Measurements from ENCODE around the gene ENPP5.

Gene ENPP5, protein sequence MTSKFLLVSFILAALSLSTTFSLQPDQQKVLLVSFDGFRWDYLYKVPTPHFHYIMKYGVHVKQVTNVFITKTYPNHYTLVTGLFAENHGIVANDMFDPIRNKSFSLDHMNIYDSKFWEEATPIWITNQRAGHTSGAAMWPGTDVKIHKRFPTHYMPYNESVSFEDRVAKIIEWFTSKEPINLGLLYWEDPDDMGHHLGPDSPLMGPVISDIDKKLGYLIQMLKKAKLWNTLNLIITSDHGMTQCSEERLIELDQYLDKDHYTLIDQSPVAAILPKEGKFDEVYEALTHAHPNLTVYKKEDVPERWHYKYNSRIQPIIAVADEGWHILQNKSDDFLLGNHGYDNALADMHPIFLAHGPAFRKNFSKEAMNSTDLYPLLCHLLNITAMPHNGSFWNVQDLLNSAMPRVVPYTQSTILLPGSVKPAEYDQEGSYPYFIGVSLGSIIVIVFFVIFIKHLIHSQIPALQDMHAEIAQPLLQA

DNA sequence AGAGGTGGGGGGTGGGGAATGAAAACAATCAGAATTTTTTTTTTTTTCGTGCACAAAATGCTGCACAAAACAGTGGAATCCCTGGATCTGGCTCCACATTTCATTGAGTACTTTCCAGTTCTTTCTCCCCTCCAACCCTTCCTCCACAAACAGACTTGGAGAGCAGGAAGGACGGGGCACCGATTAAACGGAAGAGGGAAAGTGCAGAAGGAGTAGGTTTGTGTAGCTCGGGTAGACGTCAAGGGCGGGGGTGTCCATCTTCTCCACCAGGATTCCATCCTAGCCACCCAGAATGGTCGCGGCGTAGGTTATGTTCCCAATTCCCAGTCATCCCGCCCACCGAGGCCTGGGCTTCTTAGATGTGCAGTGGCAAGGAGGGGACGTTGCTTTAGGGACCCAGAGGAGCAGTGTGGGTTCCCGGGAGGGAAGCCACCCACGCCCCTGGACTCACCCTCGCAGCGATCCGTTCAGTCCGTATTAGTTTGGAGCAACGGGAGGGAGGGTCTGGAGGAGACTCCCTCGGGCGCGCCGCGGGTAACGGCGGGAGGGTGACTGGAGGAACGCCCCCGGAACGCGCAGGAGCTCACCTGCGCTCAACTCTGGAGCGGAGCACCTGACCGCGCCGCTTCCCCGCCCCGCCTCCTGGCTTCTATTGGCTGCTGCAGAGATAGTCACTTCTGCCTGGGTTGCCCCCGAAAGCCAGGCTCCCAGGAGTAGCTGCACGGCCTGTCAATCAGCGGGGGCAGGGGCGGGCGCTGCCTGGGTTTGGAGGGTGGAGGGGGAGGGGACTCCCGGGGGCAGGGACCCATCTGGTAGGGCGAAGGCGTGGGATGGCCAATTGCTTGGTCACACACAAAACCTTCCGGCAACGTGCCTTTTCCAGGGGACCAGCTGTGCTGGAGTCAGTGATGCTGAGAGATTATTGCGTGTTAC, at the start of gene ENPP5:
TSS of gene ENPP5 (minus strand) at position 624 of the 933 bp plus-strand sequence. CDS start 2,718 bp downstream, outside the sequence.
- no peak for DNase-seq (ENCODE audit: low read depth, low spot score)

DNA sequence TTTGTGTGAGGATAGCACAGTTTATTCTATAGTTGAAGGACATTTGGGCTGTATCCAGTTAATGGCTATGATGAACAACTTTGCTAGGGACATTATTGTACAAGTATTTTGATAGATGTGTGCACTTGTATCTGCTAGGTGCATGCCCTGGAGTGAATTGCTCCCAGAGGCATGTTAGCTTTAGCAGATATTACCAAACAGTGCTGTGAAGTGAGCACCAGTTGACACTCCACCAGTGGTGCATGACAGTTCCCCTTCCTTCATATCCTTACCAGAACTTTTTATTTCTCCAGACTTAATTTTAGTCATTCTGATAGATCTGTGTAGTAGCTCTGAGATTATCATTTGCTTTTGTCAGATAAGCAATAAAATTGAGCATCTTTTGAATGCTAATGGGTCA, 48.9 kb upstream of the ENPP5 start:
- DNase-seq (ENCODE audit: low read depth, low spot score), result no peak

DNA sequence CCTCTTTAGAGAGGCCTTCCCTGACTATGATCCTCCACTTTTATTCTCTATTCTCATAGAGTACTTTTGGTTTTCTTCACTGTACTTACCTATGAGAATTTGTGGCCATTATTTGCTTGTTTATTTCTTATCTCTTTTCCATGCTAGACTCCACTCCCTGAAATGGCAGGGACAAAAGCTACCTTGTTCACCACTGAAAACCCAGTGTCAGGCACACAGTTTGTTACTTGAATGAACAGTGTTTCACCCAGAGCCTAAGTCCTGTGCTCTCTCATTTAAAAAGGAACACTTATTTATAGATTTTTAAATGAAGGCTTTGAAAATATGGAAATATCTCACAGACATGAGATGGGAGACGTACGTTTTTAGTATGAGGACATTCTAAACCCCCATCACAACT, 47.7 kb upstream of the ENPP5 start:
- DNase-seq (ENCODE audit: low read depth, low spot score), result no peak

DNA sequence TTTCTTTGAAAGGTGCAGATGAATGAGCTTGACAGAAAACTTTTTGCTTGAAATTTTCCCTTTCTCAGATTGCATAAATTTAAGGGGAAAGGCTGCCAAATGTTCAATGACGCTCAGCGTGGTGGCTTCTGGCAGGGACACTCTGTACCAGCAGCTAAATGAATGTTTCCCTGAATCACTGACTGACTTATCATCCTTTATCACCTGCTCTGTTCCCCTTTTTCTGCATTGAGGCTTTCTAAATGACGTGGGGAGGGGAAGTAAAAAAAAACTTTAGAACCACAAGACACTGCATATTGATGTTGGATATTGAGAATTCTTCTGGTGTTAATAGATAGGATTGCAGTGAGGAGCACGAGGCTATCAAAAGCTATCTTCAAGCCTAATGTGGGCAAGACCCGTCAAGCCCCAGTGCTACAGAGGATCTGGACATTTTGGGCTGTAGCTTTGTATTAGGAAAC, 46.9 kb upstream of the ENPP5 start:
- DNase-seq (ENCODE audit: low read depth, low spot score), result no peak

DNA sequence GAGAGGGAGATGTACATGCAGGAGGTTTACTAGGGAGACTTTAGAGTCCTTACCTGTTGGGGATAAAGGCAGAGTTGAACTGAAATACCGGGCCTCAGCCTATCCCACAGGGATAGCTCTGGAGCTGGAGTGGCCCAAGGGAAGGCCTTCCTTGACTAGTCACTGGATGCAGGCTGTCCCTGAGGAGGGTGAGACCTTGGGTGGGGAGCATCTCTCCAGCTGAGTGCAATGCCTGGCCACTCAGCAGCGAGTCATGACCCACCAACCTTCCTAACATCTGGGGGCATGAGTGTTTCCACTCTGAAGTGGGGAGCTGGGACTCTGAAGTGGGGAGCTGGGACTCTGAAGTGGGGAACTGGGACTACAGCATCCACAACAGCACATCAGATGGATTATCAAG, 46.1 kb upstream of the ENPP5 start:
- DNase-seq (ENCODE audit: low read depth, low spot score), result no peak

DNA sequence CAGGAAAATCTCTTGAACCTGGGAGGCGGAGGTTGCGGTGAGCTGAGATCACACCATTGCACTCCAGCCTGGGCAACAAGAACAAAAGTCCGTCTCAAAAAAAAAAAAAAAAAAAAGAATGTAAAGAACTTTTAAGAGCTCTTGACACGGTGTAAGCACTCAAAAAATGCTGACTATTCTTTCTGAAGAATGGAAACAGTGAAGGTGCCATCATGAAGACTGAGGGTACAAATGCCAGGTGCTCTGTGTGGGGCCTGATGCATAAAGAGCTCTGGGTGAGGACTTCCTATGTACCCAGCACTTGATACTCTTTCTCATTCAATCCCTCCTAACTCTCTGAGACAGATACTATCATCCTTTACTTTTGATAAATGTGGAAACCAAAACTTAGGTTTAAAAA, 45.0 kb upstream of the ENPP5 start:
- no peak for DNase-seq (ENCODE audit: low read depth, low spot score)

DNA sequence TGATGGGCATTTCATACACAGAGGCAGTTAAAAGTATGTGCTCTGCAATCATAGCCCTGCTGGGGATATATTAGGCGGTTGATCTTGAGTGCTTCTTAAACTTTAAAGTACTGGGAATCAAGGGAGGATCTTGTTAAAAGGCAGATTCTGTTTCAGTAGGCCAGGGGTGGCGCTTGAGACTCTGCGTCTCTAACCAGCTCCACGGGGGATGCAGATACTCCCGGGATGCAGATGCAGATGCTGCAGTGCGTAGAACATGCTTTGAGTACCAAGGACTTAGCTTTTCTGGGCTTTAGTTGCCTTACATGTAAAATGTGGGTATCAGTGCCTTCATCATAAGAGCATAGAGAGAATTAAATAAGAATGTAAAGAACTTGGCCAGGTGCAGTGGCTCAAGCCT, 44.4 kb upstream of the ENPP5 start:
- DNase-seq (ENCODE audit: low read depth, low spot score), result no peak

DNA sequence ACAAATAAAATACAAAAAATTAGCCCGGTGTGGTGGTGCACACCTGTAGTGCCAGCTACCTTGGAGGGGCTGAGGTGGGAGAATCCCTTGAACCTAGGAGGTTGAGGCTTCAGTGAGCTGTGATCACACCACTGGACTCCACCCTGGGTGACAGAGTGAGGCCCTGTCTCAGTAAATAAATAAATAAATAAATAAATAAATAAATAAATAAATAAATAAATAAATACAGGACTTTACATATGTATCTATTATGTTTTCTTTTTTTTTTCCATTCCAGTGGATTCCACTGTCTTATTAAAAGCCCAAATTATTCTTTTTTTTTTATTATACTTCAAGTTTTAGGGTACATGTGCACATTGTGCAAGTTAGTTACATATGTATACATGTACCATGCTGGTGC, 41.1 kb upstream of the ENPP5 start:
- DNase-seq (ENCODE audit: low read depth, low spot score), result no peak

DNA sequence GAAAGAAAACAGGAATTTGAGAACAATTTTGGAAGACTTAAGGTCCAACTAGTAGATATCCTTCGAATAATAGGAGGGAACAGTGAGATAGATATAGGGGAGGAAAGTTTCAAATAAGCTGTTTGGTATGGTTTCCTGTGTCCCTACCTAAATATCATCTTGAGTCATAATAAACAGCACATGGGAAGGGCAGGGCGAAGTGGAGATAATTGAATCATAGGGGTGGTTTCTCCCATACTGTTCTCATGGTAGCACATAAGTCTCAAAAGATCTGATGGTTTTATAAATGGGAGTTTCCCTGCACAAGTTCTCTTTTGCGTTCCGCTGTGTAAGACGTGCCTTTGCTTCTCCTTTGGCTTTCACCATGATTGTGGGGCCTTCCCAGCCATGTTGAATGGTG, 39.5 kb upstream of the ENPP5 start:
- no peak for DNase-seq (ENCODE audit: low read depth, low spot score)

DNA sequence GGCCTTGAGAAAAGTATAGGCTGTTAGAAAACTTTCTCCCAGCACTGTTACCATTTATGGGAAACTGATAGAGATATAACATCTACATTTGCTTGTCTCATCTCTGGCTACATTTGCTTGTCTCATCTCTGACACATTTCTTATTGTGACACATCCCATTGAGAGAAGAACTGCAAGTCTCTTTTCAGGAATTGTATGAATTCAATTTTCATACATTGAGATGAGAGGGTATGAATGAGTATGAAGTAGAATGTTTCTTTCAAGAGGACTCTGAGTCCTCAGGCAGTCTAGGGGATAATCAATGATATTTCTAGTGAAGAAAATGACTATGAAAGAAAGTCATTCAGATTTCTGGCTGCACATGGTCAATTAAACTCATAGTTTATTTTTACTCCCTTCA, 37.5 kb upstream of the ENPP5 start:
- no peak for DNase-seq (ENCODE audit: low read depth, low spot score)

DNA sequence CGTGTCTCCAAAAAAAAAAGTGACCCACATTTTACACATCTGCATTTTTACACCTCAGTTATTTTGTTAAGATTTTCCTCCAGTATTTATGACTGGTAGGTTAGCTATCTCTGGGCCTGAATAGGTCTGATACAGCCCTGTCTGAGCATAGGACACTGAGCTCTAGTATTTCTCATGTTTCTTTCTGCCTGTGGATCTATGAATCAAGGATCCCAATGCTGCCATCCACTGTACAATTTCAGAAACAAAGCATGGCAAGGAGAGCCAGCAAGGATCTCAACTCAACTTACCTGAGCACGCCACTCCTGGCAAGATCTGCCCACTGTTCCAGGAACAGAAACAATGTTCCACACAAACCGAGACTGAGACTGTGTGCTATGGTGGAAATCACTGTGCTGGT, 36.4 kb upstream of the ENPP5 start:
- no peak for DNase-seq (ENCODE audit: low read depth, low spot score)

DNA sequence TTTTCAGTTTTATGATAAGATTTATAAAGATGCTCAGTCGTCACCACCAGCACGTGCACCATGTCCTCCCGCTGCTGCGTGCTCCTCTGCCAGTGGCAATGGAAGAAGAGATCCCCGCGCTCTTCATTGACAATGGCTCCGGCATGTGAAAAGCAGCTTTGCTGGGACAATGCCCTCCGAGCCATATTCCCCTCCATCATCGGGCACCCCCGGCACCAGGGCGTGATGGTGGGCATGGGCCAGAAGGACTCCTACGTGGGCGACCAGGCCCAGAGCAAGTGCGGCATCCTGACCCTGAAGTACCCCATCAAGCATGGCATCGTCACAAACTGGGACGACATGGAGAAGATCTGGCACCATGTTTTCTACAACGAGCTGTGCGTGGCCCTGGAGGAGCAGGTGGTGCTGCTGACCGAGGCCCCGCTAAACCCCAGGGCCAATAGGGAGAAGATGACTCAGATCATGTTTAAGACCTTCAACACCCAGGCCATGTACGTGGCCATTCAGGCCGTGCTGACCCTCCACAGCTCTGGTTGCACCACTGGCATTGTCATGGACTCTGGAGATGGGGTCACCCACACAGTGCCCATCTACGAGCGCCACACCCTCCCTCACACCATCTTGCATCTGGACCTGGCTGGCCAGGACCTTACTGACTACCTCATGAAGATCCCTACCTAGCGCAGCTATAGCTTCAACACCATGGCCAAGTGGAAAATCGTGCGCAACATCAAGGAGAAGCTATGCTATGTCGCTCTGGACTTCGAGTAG, 34.3 kb upstream of the ENPP5 start:
- DNase-seq (ENCODE audit: low read depth, low spot score), result no peak

DNA sequence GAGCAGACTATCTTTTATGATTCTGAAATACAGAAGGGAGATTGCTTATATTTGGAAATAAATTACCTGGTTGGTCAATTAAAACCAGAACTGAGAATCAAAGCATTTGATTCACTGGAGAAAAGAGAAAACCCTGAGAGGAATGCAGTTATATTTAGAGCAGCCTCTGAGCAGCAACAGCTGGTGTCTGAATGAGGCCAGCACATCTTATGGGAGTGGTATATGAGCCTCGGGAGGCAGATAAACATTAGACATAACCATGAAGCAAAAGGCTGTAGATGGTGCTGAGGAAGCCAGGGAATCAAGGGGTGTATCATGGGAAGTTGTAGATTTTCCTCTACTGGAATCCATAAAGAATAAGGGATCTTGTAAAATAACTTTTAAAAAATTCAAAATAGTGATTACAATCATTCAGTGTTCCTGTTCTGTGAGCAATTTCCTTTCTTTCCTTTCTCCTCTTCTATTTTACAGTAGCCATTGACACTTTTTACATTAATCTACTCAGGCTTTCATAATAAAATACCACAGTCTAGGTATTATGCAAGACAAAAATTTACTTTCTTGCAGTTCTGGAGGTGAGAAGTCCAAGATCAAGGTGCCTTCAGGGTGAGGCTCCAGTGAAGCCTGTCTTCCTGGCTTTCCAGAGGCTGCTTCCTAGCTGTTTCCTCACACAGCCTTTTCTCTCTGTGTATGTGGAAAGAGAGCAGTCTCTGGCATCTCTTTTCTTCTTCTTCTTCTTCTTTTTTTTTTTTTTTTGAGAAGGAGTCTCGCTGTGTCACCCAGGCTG, 32.8 kb upstream of the ENPP5 start:
- DNase-seq (ENCODE audit: low read depth, low spot score), result no peak

DNA sequence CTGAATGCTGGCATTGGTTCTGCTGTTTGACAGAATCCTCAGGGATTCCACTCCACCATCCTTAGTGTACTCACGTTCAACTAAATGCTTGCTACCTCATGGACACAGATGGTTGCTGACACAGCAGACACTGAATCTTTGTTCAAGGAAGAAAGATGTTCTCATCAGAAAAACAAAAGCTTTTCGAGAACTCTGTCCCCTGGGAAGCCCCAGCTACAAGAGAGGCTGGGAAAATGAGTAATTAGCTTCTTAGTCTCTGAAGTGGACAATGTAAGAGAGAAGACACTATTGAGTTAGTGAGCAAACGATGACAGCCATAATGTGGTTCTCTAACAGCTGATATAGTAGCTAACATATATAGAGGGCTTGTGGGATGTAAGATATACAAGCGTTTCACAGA, 30.9 kb upstream of the ENPP5 start:
- no peak for DNase-seq (ENCODE audit: low read depth, low spot score)

DNA sequence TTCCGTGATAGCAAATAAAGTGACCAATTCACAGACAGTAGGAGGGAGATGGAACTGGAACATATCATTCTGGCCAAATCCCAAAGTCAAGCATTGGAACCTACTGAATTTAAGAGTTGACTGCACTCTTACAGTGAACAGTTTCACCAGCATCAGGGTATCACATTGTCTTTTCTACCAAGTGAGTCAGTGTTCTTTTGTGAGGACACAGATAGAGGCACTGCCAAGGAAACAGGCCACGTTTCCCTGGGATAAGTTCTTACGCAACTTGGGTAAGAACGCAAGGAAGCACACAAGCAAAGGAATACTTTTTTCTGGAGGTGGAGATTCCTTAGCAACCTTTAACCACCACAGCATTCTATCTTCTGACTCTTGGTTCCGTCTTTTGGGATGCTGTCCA, 28.6 kb upstream of the ENPP5 start:
- no peak for DNase-seq (ENCODE audit: low read depth, low spot score)

DNA sequence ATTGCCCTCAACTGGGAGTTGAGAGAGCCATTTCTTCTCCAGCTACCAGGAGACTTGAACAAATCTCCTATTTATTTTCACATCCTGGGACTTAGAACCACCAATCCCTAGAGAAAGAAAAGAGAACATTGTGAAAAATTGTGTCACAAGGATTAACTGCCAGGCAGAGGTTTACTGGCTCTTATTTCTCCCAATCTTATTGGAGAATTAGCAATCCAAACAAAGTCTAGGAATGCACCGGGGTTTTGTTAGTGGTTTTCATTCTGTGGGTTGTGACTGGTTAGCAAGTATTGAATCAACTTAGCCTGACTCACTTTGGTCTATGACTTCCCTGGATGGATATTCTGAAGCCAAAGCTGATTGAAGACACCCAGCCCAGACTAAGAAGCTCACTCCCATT, 21.2 kb upstream of the ENPP5 start:
- no peak for DNase-seq (ENCODE audit: low read depth, low spot score)

DNA sequence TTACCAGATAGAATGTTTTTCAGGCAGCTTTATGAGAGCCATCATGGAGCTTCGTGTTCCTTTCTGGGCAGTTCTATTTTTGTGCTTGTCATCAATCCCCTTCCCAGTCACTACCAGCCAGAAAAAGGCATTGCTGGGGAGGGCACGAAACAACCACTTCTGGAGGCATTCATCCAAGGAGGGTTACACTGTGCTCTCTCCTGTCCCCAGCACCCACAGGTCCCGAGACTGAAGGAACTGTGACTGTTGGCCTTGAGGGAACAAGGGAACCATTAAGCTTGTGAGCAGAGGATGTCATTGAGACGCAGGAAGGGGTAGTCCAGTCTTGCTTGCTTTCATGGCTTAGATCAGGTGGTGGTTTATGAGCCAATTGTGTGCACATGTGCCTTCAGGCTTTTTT, 20.1 kb upstream of the ENPP5 start:
- no peak for DNase-seq (ENCODE audit: low read depth, low spot score)

DNA sequence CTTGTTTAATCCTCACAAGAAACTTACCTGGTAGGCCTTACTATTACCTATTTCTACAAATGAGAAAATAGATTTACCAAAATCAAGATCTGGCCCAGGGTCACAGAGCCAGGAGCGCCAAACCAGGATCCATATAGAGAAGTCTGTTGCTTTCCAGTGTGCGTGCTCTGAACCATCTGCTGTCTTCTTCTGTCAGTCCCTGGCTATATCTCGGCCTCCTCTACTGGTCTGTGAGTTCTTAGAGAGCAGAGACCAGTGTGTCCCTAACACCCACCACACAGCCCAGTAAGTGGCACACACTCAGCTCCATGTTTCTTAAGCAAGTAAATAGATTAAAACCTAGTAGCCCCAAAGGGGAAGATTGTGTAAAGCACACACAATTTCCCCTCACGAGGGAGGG, 18.9 kb upstream of the ENPP5 start:
- no peak for DNase-seq (ENCODE audit: low read depth, low spot score)

DNA sequence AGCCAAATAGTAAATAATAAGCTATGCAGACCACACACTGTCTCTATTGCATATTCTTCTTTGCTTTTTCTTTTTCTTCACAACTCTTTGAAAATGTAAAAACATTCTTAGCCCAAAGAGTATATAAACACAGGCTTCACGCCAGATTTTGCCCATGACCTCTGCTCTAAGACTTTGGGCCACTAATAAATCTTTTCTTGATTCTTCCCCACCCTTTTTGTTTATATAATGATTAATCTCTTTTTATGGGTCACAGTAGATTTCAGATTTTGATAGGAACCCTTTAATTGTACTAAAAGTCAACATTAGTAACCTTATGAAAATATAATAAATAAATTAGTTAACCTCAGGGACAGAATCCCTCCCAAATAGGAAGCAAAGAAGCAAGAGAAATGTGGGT, 15.8 kb upstream of the ENPP5 start:
- DNase-seq (ENCODE audit: low read depth, low spot score), result no peak

DNA sequence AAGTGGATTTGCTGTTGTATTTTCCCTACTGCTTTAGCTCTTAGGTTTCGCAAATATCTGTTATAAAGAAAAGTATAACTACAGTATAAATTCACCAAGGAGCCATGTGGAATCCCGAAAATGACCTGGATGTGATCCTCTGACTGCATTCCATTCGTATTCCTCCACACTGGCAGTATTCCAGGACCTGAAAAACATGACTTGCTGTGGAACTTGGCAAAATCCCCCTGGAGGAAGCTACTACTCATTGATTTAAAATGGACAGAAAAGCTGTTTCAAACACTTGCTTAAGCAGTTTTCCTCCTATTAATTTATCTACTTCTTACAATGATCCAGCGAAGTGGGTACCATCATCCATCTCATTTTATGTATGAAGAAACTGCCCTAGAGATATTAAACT, 13.3 kb upstream of the ENPP5 start:
- peak; percentile 24 for DNase-seq (ENCODE audit: low read depth, low spot score)

DNA sequence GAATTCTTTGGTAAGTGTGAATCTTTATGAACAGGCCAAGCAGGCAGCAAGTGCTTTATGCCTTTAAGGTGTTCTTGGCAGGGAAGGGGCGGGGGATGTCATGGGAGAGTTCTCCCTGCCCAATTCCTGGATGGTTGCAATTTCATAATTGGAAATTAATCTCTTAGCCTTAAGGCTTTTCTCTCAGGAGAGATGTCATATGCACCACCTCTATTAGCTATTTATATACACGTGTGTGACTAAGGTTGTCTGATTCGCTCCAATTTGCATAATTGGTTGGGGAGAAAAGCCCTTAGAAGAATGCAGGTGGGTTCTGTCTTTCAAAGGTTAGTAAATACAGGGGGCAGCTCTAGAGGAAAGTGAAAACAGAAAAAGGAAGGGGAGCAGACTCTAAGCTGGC, 5.2 kb upstream of the ENPP5 start:
- no peak for DNase-seq (ENCODE audit: low read depth, low spot score)

Measured in smooth muscle cell of the brain vasculature (primary cell).